ENCODE data around the gene HPN.
"Not testable (repeated sequence)": the region's sequence is repeated elsewhere in the genome, so short reads cannot be mapped to it uniquely, and the experiment has no call there.

Gene HPN

DNA sequence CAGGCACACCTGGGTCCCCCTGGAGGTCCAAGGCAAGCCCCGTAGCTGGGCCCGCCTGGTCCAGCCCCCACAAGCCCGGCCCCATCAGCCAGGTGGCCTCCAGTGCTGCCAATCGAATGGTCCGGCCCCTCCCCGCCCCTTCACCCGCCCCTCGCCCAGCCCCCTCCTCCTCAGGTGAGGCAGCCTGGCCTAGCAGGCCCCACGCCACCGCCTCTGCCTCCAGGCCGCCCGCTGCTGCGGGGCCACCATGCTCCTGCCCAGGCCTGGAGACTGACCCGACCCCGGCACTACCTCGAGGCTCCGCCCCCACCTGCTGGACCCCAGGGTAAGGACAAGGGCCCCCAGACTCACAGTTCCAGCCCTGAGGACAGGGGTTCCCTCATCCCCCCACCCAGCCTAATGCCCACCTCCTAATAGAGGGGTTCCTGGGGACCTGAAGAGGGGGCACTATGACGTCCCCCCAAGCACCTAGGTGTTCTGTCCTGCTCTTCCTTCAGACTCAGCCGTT, at the start of gene HPN:
Gene HPN, plus strand, starts transcription at position 174 of the 508 bp plus-strand sequence. CDS start 786 bp downstream, outside the sequence.
- DNase-seq: no peak

DNA sequence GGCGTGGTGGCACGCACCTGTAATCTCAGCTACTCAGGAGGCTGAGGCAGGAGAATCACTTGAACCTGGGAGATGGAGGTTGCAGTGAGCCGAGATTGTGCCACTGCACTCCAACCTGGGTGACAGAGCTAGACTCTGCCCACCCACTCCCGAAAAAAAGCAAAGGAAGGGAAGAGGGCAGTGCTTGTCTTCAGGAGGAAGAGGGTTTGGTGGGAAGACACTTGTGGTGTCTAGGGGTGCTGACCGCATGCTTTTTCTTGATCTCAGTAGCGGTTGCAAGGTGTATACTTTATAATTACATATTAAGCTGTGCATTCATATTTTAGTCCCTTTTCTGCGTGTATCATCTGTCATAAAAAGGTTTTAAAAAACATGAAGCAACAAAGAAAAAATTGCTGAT, 48.9 kb upstream of the HPN start:
- not testable (repeated sequence) for DNase-seq

DNA sequence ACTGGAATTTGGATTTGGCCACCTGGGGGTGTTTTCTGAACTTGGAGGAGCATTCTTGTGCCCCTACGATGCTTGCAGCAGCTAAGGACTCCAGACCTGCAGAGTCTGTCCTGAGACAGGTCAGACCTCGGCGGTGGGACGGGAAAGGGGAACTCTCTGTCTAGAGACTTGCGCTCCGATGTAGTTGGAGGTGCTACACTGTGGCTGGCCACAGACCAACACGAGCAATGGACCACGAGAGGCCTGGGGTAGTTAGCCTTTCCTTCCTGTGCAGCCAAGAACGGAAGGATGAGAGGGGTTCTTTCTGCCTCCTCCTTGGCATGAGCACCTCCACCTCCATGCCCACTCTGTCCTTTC, 47.3 kb upstream of the HPN start:
- no peak for DNase-seq

DNA sequence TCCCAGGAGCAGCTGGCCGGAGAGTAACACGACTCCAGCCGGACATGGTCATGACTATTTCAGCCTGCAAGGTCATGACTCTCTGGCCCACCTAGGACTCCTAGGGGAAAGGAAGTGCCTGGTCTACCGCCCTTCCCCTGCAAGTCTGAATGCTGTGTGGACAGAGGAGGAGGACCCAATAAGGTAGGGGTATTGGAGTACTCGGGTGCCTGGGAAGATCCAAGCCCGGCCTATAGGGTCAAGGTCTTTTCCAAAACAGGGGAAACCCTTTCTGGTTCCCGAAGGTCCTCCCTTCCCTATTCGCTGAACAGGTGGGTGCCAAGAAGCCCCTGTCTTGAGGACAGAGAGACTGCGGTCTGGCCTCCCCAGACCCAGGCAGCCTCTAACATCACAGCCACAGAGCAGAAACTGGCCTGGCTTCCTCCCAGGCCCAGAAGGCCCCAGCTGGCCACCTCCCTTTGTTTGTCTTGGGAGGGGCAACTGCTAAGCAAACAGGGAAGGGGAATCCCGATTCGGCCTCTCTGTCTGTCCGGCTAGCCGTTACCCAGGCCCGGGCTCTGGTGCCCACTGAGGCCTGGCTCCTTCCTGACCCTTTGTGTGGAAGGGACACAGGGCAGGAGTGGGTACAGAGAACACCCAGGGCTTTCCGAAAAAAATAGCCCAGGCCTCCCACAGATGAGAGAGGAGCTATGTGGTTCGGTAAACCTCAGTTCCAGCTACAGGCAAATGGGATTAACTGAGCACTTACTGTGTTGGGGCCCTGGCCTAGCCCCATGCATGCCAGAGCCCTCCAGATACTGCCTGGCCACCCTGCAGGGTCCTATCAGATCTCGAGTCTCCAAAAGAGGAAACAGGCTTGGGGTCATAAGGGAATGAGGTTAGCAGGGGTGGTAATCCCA, 46.6 kb upstream of the HPN start:
- no peak for DNase-seq

DNA sequence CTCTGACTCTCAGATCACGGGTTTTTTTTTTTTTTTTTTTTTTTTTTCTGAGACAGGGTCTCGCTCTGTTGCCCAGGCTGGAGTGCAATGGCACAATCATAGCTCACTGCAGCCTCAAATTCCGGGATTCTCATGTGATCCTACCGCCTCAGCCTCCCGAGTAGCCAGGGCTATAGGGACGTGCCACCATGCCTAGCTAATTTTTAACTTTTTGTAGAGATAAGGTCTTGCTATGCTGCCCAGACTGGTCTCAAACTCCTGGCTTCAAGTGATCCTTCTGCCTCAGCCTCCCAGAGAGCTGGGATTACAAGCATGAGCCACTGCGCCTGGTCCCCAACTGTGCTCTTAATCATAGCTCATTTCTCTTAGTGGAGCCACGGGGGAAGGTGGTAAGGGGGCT, 46.0 kb upstream of the HPN start:
- no peak for DNase-seq

DNA sequence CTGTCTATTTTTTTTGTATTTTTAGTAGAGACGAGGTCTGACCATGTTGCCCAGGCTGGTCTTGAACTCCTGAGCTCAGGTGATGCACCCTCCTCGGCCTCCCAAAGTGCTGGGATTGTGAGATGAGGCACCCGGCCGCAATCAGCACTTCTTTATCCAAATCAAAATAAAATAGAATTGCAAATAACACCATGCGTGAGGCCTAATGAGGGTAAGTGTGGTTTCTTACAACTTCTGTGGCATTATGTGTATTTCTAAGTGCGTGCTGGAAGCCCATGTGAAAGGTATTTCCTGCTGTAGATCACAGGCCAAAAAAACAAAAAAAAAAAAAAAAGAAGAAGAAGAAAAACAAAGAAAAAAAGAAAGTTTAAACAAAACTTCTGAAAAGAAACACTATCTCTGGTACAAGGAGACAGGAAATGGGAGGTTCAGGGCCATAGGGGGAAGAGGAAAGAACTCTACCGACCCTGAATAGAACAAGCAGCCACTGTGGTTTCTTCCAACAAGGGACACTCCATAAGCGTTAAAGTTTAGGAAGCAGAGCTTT, 44.4 kb upstream of the HPN start:
- no peak for DNase-seq

DNA sequence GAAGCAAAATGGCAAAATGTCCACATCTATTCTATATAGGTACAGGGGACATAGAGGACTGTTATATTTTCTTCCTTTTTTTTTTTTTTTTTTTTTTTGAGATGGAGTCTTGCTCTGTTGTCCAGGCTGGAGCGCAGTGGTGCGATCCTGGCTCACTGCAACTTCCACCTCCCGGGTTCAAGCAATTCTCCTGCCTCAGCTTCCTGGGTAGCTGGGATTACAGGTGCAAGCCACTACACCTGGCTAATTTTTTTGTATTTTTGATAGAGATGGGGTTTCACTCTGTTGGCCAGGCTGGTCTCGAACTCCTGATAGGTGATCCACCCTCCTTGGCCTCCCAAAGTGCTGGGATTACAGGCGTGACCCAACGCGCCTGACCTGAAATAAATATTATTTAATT, 43.3 kb upstream of the HPN start:
- not testable (repeated sequence) for DNase-seq

DNA sequence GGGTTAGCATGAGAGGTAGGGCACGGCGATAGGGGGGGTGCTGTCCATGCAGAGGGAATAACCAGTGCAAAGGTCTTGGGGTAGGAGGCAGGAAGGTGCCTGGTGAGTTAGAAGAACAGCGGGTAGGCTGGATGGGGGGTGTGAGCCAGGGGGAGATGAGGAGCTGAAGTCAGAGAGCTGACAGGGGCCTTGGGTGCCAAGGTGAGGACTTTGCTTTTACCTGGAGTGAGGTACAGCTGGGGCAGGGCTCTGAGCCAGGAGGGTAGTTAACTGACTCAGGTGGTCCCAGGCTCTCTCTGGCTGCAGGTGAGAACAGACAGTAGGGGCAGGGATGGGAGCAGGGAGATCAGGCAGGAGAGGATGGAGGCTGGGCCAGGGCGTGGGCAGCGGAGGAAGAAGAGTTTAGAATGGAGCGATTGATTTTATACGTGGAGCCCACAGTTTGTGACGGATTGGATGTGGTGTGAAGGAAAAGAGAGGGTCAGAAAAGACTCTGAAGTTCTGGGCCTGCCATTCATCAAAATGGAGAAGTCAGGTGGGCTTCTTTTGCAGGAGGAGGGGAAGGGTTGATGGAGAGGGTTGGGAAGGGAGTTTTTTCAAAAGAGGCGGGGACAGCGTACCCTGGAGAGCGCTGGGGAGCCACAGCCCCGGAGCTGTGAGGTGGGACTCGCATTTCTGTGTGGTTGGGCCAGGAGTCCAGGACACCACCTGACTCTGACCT, 42.6 kb upstream of the HPN start:
- DNase-seq: no peak

DNA sequence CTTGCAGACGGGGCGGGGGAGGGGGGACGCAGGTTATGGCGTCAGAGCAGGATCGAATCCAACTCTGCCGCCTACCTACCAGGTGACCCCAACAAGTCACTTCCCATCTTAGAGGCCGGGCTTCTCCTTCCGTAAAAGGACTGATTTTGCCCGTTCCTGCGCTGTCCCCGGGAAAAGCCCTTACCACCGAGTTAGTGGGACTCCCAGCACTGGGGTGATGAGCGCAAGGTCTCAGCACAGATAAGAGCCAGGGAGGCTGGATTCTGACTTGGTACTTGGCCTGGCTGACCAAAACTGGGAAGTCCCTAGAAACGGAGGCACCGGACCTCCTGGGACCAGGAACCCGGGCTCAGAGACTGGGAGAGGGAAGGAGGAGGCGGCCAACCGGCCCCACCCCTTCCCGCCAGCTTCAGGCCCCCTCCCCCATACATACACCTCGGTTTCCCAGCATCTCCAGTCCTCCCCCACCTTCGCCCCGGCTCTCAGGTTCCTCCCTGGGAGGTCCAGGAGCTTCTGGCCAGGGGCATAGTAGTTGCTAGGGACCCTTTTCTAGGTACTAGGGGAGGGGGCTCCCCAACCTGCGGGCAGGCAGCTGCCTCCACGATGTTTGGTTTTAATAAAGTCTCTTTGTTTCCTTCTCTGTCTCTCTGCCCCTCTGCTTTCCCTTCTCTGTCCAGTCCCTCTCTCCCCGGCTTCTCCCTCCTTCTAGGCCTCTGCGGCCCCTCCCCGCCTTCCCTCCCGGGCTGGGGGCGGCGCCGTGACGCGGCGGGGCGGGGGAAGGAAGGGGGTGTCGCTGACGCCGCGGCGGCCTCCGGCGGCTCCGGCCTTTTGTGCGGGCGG, 41.8 kb upstream of the HPN start, which contains the start of gene GRAMD1A:
Gene GRAMD1A, plus strand, starts transcription at position 826 of the 840 bp plus-strand sequence. CDS start 156 bp downstream, outside the sequence.
- DNase-seq: peak; percentile 31

DNA sequence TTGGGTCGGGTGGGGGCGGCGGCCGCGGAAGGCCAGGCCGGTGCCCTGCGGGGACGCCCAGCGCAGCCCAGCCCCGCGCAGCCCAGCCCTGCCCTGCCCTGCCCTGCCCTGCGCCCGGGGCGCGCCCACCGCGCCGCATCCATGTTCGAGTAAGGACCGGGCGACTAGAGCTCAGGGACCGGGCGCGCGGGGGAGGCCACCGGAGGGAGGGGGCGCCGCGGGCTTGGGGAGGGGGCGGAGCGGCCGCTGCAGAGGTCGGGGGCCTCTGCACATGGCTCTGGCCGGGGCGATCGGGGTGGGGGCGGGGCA, 41.2 kb upstream of the HPN start:
- no peak for DNase-seq

DNA sequence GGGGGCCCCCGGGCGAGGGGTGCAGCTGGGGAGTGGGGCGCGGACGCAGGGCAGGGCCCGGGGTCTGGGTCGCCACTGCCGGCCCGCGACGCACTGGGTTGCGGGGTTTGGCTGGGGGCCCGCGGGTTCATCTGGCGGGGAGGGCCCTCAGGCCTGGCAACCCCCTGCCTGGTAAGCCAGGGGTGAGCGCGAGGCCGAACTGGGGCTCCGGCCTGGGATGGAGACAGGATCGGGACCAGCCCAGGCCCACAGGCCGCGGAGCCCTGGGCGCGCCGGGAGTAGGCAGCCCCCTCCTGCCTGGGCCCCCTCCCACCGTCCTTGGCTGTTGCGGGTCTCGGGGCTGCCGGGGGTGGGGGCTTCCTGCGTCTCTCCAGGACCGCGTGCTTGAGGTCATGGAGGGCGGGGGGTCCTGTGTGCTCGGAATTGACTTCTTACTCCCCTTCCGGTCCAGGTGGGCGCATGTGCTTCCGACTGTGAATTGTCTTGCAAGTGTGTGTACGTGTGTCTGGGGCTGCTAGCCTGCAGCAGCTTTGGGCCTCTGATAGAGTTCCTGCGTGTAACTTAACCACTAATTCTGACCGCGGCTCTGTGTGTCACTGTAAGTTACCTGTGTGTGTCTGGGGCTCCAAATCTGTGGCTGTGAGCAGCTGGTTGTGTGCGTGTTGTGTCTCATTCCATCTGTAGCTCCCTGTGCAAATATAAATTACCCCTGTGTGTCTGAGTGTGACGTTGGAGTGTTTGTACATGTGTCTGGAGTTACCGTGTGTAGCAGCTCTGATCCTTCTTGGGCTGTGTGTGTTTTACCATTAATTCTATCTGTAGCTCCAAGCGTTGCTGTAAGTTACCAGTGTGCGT, 40.6 kb upstream of the HPN start:
- peak; percentile 44 for DNase-seq

DNA sequence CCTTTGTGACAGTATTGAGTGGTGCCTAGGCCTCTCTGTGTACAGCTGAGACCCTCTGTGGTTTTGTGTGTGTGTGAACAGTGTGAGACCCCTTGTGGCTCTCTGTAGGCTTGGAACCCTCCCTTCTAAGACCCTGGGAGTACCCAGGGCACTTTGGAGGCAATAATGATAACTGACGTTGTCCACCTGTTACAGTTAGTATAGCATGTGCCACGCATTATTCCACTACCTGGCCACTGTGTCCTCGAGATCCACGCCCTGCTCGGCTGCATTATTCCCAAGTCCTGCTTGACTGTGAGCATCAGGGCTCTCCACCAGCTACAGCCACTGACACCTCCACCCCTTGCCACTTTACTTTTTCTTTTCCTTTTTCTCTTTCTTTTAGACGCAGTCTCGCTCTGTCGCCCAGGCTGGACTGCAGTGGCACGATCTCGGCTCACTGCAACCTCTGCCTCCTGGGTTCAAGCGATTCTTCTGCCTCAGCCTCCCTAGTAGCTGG, 39.4 kb upstream of the HPN start:
- DNase-seq: no peak

DNA sequence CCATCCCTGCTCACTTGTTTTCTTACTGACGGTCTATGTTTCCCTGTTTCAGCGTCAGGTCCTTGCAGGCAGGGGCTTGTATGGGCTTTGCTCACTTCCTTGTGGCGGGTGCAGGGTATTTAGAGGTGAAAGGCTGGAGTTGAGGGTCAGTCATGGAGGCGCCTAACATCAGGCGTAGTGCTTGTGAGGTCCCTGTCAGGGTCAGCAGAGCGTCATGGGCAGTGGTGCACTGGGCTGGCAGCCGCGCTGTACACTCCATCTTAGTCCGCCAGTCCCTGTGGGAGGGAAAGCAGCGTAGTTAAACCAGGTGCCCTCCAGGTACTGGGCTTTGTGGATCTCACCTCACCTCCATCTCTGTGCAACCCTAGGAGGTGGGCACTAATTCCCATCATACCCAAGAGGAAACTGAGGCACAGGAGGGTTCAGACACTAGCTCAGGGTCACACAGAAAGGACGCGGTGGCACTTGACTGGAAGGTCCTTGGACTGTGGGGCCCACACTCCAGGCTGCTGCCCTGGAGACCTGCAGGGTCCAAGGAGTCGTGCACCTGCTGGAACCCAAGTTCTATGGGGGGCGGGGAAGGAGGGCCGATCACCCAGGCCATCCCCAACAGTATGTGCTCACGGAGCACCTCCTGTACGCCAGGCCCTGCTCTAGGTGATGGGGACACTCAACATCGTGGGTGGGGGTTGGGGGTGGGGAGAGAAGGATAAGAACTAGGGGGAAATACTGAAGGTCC, 36.8 kb upstream of the HPN start:
- DNase-seq: no peak

DNA sequence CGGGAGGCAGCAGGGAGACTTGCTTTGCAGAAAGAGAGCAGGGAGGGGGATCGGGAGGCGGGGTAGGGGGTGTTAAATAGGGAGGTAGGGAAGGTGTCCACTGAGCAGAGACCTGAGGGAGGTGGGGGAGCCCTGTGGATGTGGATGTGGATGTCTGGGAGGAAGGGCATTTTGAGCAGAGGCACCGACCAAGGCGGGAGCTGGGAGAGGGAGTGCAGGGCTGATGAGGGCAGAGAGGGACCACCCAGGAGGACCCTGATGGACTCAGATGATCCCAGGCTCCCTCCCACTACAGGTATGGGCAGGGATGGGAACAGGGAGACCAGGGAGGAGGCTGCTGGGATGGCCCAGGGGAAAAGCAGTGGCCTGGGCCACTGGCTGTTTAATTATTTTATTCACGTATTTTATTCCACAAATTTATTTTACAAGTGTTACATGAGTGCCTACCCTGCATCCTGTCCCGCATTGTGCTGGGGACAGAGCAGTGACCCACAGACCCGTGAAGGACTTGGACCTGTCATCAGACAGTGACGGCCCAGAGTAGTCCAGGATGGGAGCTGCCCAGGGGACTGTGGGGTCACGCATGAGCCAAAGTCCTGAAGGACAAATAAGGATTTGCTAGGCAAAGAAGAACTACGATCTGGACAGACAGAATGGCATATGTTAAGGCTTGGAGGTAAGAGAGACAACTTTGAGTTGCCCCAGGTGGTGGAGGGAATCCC, 36.1 kb upstream of the HPN start:
- no peak for DNase-seq

DNA sequence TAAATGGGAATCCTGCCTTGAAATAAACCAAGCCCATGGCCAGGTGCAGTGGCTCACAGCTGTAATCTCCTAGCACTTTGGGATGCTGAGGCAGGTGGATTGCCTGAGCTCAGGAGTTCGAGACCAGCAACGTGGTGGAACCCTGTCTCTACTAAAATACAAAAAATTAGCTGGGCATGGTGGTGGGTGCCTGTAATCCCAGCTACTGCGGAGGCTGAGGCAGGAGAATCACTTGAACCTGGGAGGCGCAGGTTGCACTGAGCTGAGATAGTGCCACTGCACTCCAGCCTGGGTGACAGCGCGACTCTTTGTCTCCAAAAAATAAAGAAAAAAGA, 35.5 kb upstream of the HPN start:
- not testable (repeated sequence) for DNase-seq

DNA sequence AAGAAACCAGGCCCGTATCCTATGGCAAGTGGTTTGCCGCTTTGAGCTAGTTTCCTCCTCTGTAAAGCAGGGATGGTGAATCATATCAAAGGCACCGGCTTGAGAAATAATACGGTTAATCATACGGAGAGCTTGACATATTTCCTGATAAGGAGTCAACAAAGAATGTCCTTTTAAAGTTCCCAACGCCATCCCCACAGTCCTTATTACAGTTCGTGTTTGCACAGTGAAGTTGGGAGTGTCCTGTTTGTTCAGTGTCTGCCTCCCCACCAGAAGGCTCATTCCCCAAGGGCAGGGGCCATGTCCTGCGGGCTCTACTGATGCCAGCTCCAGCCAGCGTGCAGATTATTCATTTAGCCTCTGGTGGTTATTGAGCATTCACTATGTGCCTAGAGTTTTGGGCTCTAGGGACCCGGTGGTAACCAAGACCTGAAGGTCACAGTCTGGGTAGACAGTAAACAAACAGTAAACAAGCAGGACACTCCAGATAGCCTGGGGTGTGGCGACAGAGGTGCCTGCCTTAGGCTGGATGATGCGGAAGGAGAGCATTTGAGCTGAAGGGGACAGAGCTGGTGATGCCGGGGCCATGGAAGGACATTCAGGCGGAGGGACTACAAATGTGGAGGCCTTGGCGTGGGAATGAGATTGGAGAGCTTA, 35.1 kb upstream of the HPN start:
- DNase-seq: no peak

DNA sequence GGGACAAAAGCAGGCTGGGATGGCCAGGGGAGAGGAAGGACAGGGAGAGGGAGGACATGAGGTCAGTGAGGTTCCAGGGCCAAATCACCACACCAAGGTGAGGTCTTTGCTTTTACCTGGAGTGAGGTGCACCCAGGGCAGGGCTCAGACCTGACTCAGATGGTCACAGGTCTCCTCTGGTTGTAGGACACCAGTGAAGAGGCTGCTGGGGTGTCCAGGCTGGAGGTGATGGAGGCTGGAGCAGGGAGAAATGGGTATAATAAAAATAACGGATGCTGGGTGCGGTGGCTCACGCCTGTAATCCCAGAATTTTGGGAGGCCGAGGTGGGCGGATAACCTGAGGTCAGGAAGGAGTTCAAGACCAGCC, 34.5 kb upstream of the HPN start:
- no peak for DNase-seq

DNA sequence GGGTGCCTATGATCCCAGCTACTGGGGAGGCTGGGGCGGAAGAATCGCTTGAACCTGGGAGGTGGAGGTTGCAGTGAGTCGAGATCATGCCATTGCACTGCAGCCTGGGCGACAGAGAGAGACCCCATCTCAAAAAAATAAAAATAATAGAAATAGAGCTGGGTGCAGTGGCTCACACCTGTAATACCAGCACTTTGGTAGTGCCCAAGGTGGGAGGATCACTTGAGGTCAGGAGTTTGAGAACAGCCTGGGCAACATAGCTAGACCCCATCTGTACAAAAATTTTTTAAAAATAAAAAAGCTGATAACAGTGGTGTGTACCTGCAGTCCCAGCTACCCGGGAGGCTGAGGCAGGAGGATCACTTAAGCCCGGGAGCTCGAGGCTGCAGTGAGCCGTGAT, 34.1 kb upstream of the HPN start:
- DNase-seq: not testable (repeated sequence)

DNA sequence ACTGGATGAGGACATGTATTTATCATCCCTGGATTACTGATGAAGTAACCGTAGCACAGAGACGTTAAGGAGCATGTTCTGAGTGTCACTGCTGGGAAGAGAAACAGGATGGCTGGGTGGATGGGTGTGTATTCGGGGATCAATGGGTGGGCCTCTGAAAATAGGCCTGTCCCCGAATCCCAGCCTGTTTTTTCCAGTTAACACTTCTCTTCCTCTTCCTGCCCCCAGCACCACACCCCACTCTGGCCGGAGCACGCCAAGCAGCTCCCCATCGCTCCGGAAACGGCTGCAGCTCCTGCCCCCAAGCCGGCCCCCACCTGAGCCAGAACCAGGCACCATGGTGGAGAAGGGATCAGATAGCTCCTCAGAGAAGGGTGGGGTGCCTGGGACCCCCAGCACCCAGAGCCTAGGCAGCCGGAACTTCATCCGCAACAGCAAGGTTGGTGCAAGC, 32.6 kb upstream of the HPN start:
- DNase-seq: no peak
